Neural cell (in vitro differentiated cells): ENCODE measurements around the gene FAM227A. TPM values are rescaled to one million over a fixed set of nuclear protein-coding genes. Genes with fewer than 3 reads are reported as not detected.

Experiments
- H2AFZ ChIP-seq: fragments of 200-600, 300-800 bp; sonication (generic), shearing (Covaris generic); 2 replicates; pipeline ENCODE4 v1.6.0; 2014; ENCODE audit warnings: low read depth, mild to moderate bottlenecking, antibody characterized with exemption, low read length, moderate library complexity
- H3F3A ChIP-seq: fragments of 200-600 bp; shearing (Covaris generic); 2 replicates; pipeline ENCODE4 v1.6.1; 2016; ENCODE audit warnings: mild to moderate bottlenecking, moderate library complexity, mixed read lengths, antibody characterized with exemption, low read length; ENCODE audit not compliant: insufficient read depth, poor library complexity, severe bottlenecking
- H3K27ac ChIP-seq: fragments of 200-600, 300-800 bp; sonication (generic), shearing (Covaris generic); 2 replicates; pipeline ENCODE4 v1.5.1; 2014; ENCODE audit warnings: mild to moderate bottlenecking, low read length, moderate library complexity
- H3K27me3 ChIP-seq: fragments of 300-800, 200-600 bp; sonication (generic), shearing (Covaris generic); 2 replicates; pipeline ENCODE4 v1.6.0; 2014; ENCODE audit warnings: mild to moderate bottlenecking, low read depth, low read length, moderate library complexity; ENCODE audit not compliant: insufficient read depth
- H3K36me3 ChIP-seq: fragments of 300-800, 200-600 bp; sonication (generic), shearing (Covaris generic); 2 replicates; pipeline ENCODE4 v1.5.1; 2014; ENCODE audit warnings: mild to moderate bottlenecking, antibody characterized with exemption, low read length, moderate library complexity; ENCODE audit not compliant: insufficient read depth
- H3K4me2 ChIP-seq: fragments of 300-800, 200-600 bp; sonication (generic), shearing (Covaris generic); 2 replicates; pipeline ENCODE4 v1.6.0; 2014; ENCODE audit warnings: mild to moderate bottlenecking, low read length
- H3K4me3 ChIP-seq: fragments of 300-800, 200-600 bp; sonication (generic), shearing (Covaris generic); 2 replicates; pipeline ENCODE4 v1.5.1; 2014; ENCODE audit warnings: mild to moderate bottlenecking, low read length, moderate library complexity
- H3K79me2 ChIP-seq: fragments of 200-600 bp; shearing (Covaris generic); replicated peaks from 2 replicates; pipeline ENCODE4 v1.6.0; 2014; ENCODE audit warnings: mild to moderate bottlenecking, low read length, moderate library complexity; ENCODE audit not compliant: insufficient read depth
- H3K9ac ChIP-seq: fragments of 300-800, 200-600 bp; sonication (generic), shearing (Covaris generic); 2 replicates; pipeline ENCODE4 v1.6.1; 2016; ENCODE audit warnings: mild to moderate bottlenecking, low read length, mixed read lengths
- H3K9me2 ChIP-seq: fragments of 200-600 bp; shearing (Covaris generic); 2 replicates; pipeline ENCODE4 v1.6.1; 2016; ENCODE audit warnings: mild to moderate bottlenecking, low read length, mixed read lengths; ENCODE audit not compliant: insufficient read depth
- H3K9me3 ChIP-seq: fragments of 200-600, 300-800 bp; sonication (generic), shearing (Covaris generic); 2 replicates; pipeline ENCODE4 v1.6.1; 2016; ENCODE audit warnings: mild to moderate bottlenecking, mixed run types, low read length, moderate library complexity, mixed read lengths
- H4K20me1 ChIP-seq: fragments of 200-600 bp; shearing (Covaris generic); 2 replicates; pipeline ENCODE4 v1.6.1; 2016; ENCODE audit warnings: mild to moderate bottlenecking, mixed run types; ENCODE audit not compliant: insufficient read depth
- EP300 ChIP-seq: fragments of 450-650 bp; conservative IDR thresholded peaks from 2 replicates; pipeline ENCODE4 v1.6.1; 2014; ENCODE audit warnings: antibody characterized with exemption, mild to moderate bottlenecking, moderate library complexity; ENCODE audit not compliant: poor library complexity, severe bottlenecking
- EZH2 ChIP-seq: fragments of 200-600, 300-800 bp; shearing (Covaris generic), sonication (generic); IDR thresholded peaks from 2 replicates; pipeline ENCODE4 v1.6.1; 2014; ENCODE audit warnings: antibody characterized with exemption, low read length, borderline replicate concordance, mild to moderate bottlenecking; ENCODE audit not compliant: insufficient read depth, poor library complexity, severe bottlenecking
- MXI1 ChIP-seq: fragments of 450-650 bp; conservative IDR thresholded peaks from 2 replicates; pipeline ENCODE4 v1.6.1; 2014; ENCODE audit warnings: antibody characterized with exemption, mild to moderate bottlenecking; ENCODE audit not compliant: poor library complexity, severe bottlenecking
- POLR2AphosphoS5 ChIP-seq: IDR thresholded peaks from 2 replicates; pipeline ENCODE4 v1.6.1; 2012
- RAD21 ChIP-seq: fragments of 450-650 bp; conservative IDR thresholded peaks from 2 replicates; pipeline ENCODE4 v1.6.1; 2014; ENCODE audit warnings: antibody characterized with exemption, mild to moderate bottlenecking, moderate library complexity
- SMC3 ChIP-seq: fragments of 450-650 bp; conservative IDR thresholded peaks from 2 replicates; pipeline ENCODE4 v1.6.1; 2014; ENCODE audit warnings: antibody characterized with exemption, mild to moderate bottlenecking, moderate library complexity; ENCODE audit not compliant: poor library complexity
- TAF1 ChIP-seq: IDR thresholded peaks from 2 replicates; pipeline ENCODE4 v1.6.1; 2012; ENCODE audit warnings: low read depth
- polyA plus RNA-seq: library from polyadenylated mRNA; depleted of rRNA; stranded (reverse); fragments of >200 nt; gene quantifications from 2 replicates; pipeline ENCODE4 v1.2.3, GENCODE V29; 2014
- TF ChIP-seq, protein P1 (sequence below): IDR thresholded peaks from 2 replicates; pipeline ENCODE4 v1.6.1; 2012; ENCODE audit warnings: borderline replicate concordance
- TF ChIP-seq, protein P2 (sequence below): fragments of 450-650 bp; IDR thresholded peaks from 2 replicates; pipeline ENCODE4 v1.5.1; 2014; ENCODE audit warnings: antibody characterized with exemption, mild to moderate bottlenecking, moderate library complexity; ENCODE audit not compliant: poor library complexity, severe bottlenecking

The FAM227A gene
- polyA plus RNA-seq, 1 donor from 2014 or later: 14.0 TPM

DNA sequence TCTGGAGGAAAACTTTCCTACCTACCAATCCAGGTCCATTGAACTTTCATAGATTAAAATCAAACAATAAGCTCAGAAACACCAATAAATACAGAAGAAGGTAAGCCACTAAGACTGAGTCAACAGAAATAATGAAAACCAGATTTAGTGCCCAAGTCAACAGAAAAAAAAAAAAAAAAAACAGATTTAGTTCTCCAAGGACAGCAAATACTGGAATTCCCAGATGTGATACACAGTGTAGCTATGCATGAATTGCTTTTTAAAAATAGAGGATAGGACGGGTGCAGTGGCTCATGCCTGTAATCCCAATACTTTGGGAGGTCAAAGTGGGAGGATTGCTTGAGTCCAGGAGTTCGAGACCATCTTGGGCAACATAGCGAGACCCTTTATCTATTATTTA lies 101.9 kb downstream of the FAM227A start:
- H3K4me3 ChIP-seq: no peak overlapping the region
- H2AFZ ChIP-seq: no peak overlapping the region
- H3K9ac ChIP-seq: no peak overlapping the region
- no peak overlapping the region for H3K27ac ChIP-seq
- no peaks in the 10 kb centered on the region for H3K27me3 ChIP-seq
- H3F3A ChIP-seq: no peaks in the 10 kb centered on the region
- H3K9me3 ChIP-seq: no peaks in the 10 kb centered on the region
- no peaks in the 10 kb centered on the region for H3K79me2 ChIP-seq
- H3K36me3 ChIP-seq: no peaks in the 10 kb centered on the region
- TF ChIP-seq TAF1 (no peak), SMC3 (no peak), MXI1 (no peak), EP300 (no peak), RAD21 (no peak)
- TF ChIP-seq, protein P1, sequence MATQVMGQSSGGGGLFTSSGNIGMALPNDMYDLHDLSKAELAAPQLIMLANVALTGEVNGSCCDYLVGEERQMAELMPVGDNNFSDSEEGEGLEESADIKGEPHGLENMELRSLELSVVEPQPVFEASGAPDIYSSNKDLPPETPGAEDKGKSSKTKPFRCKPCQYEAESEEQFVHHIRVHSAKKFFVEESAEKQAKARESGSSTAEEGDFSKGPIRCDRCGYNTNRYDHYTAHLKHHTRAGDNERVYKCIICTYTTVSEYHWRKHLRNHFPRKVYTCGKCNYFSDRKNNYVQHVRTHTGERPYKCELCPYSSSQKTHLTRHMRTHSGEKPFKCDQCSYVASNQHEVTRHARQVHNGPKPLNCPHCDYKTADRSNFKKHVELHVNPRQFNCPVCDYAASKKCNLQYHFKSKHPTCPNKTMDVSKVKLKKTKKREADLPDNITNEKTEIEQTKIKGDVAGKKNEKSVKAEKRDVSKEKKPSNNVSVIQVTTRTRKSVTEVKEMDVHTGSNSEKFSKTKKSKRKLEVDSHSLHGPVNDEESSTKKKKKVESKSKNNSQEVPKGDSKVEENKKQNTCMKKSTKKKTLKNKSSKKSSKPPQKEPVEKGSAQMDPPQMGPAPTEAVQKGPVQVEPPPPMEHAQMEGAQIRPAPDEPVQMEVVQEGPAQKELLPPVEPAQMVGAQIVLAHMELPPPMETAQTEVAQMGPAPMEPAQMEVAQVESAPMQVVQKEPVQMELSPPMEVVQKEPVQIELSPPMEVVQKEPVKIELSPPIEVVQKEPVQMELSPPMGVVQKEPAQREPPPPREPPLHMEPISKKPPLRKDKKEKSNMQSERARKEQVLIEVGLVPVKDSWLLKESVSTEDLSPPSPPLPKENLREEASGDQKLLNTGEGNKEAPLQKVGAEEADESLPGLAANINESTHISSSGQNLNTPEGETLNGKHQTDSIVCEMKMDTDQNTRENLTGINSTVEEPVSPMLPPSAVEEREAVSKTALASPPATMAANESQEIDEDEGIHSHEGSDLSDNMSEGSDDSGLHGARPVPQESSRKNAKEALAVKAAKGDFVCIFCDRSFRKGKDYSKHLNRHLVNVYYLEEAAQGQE: no peak
- TF ChIP-seq, protein P2, sequence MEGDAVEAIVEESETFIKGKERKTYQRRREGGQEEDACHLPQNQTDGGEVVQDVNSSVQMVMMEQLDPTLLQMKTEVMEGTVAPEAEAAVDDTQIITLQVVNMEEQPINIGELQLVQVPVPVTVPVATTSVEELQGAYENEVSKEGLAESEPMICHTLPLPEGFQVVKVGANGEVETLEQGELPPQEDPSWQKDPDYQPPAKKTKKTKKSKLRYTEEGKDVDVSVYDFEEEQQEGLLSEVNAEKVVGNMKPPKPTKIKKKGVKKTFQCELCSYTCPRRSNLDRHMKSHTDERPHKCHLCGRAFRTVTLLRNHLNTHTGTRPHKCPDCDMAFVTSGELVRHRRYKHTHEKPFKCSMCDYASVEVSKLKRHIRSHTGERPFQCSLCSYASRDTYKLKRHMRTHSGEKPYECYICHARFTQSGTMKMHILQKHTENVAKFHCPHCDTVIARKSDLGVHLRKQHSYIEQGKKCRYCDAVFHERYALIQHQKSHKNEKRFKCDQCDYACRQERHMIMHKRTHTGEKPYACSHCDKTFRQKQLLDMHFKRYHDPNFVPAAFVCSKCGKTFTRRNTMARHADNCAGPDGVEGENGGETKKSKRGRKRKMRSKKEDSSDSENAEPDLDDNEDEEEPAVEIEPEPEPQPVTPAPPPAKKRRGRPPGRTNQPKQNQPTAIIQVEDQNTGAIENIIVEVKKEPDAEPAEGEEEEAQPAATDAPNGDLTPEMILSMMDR: no peak
- no peak overlapping the region for H3K4me2 ChIP-seq
- no peaks in the 10 kb centered on the region for H3K9me2 ChIP-seq
- no peaks in the 10 kb centered on the region for H4K20me1 ChIP-seq

DNA sequence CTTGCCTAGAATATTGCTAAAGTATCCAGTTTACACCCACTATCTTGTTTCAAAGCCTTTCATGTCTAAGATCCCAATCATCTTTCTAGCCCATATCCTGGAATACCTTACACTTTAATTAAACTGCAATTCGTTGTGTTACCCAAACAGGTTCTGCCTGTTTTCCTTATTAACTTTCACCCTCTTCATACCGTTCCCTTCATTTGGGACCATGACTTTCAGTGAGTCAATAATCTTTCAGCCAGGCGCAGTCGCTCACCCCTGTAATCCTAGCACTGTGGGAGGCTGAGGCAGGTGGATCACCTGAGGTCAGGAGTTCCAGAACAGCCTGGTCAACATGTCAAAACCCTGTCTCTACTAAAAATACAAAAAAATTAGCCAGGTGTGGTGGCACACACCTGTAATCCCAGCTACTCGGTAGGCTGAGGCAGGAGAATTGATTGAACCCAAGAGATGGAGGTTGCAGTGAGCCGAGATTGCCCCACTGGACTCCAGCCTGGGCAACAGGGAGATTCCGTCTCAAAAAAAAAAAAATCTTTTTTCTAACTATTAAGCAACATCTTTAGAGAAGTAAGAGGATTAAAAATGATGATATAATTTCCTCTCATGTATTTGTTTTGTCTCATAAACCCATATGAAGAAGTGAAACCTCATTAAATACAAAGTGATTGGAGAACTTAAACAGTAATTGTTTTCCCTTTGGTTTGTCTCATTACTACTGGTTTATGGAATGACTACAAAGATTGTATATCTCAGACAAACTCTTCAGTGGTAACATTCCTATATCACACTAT lies 106.9 kb downstream of the FAM227A start:
- no peak overlapping the region for H3K4me2 ChIP-seq
- H3K36me3 ChIP-seq: no peaks in the 10 kb centered on the region
- H4K20me1 ChIP-seq: no peaks in the 10 kb centered on the region
- no peak overlapping the region for H3K27ac ChIP-seq
- H3K9me3 ChIP-seq: no peaks in the 10 kb centered on the region
- no peak overlapping the region for H3K9ac ChIP-seq
- TF ChIP-seq SMC3 (no peak), POLR2AphosphoS5 (no peak), RAD21 (no peak), TAF1 (no peak), MXI1 (no peak), EP300 (no peak), EZH2 (no peak)
- TF ChIP-seq, protein P2: no peak
- TF ChIP-seq, protein P1: no peak
- H3F3A ChIP-seq: no peaks in the 10 kb centered on the region
- H3K9me2 ChIP-seq: no peaks in the 10 kb centered on the region
- H2AFZ ChIP-seq: no peak overlapping the region
- no peaks in the 10 kb centered on the region for H3K79me2 ChIP-seq
- H3K27me3 ChIP-seq: no peaks in the 10 kb centered on the region
- H3K4me3 ChIP-seq: no peak overlapping the region
